ENCODE data around the gene TMEM131. TPM values are rescaled to one million over a fixed set of nuclear protein-coding genes. Genes with fewer than 3 reads are reported as not detected.

The TMEM131 gene
- total and polyA plus RNA-seq, 2 of the 8 experiments (the other 6 are each of a cell fraction or from before 2014, with no cell fraction given): 9.7 to 22.9 TPM

- TF ChIP-seq RBBP5 (IDR thresholded peaks at IDR 0.05; ENCODE audit: borderline replicate concordance, low read depth, low read length) (no peak), SP4 (IDR thresholded peaks at IDR 0.05; ENCODE audit: low read length) (no peak), TEAD4 (IDR thresholded peaks at IDR 0.05; ENCODE audit: low read depth, low read length) (no peak), CREB1 (IDR thresholded peaks at IDR 0.05) (no peak), CTBP2 (IDR thresholded peaks at IDR 0.05; ENCODE audit: borderline replicate concordance, insufficient read depth, insufficient read length, low read length) (no peak)
- Histone ChIP-seq H3K4me1 (replicated peaks in 1 of 4; ENCODE audit: control insufficient read depth in 3 of 4, insufficient read depth in 4 of 4, low read length in 3 of 4) (peaks cover 0 to 3% (median 0%) of the 10 kb centered on the region in 4 experiments; a peak in 1 of 7 replicates), H2AK5ac (ENCODE audit: low read depth, low read length) (no peak overlapping the region), H3K4me3 (ENCODE audit: extremely low read depth in 1 of 4, insufficient read depth in 2 of 4, low read depth in 3 of 4, low read length in 4 of 4) (no peak overlapping the region), H3K4ac (replicated peaks; ENCODE audit: insufficient read length, low read depth, low read length) (no peak overlapping the region), H2BK12ac (ENCODE audit: low read depth, low read length) (no peak overlapping the region), H3K4me2 (ENCODE audit: insufficient read depth in 1 of 2, low read depth in 2 of 2, low read length in 2 of 2) (no peak overlapping the region), H2BK15ac (ENCODE audit: low read length) (no peak overlapping the region), H3K18ac (ENCODE audit: extremely low read depth, low read length) (no peak overlapping the region), H3K79me2 (ENCODE audit: control insufficient read depth in 1 of 2, insufficient read depth in 2 of 2, low read length in 2 of 2) (no peaks in the 10 kb centered on the region), H3K9me3 (ENCODE audit: insufficient read depth in 2 of 2, low read depth in 1 of 2, low read length in 1 of 2) (0 out of 4 replicates have a peak, but pooled peaks cover 0 to 6% of the 10 kb centered on the region in 2 experiments), H2BK20ac (ENCODE audit: low read length) (no peak overlapping the region), H3K23ac (ENCODE audit: insufficient read length) (no peak overlapping the region), H3K56ac (replicated peaks; ENCODE audit: insufficient read length, low read depth, low read length) (no peak overlapping the region), H2AFZ (ENCODE audit: low read length) (no peak overlapping the region), H2BK5ac (ENCODE audit: low read depth, low read length) (no peak overlapping the region), H3K23me2 (ENCODE audit: low read depth, low read length) (no peaks in the 10 kb centered on the region), H4K20me1 (replicated peaks in 1 of 2; ENCODE audit: control insufficient read depth in 1 of 2, insufficient read depth in 2 of 2, low read length in 2 of 2) (no peaks in the 10 kb centered on the region), H4K5ac (ENCODE audit: insufficient read length, low read depth, low read length) (no peak overlapping the region), H4K91ac (replicated peaks; ENCODE audit: insufficient read length, low read length) (no peak overlapping the region), H3K27me3 (replicated peaks in 1 of 4; ENCODE audit: control insufficient read depth in 3 of 4, extremely low read depth in 1 of 4, insufficient read depth in 3 of 4, low read length in 3 of 4) (no peaks in the 10 kb centered on the region), H3K27ac (ENCODE audit: low read depth, low read length) (no peak overlapping the region), H4K8ac (ENCODE audit: extremely low read depth, insufficient read depth, low read length) (no peak overlapping the region), H3K9ac (replicated peaks in 1 of 4; ENCODE audit: extremely low read depth in 1 of 4, low read depth in 3 of 4, low read length in 3 of 4) (no peak overlapping the region), H3K79me1 (ENCODE audit: low read depth, low read length) (no peaks in the 10 kb centered on the region), H3K14ac (ENCODE audit: insufficient read length) (no peak overlapping the region), H2BK120ac (replicated peaks; ENCODE audit: low read depth, low read length) (no peak overlapping the region), H3K36me3 (ENCODE audit: control insufficient read depth in 2 of 4, insufficient read depth in 4 of 4, low read length in 3 of 4) (no peaks in the 10 kb centered on the region)
- peak in 1 of 2 experiments; percentile 38 for DNase-seq (ENCODE audit: low read depth in 1 of 2, low spot score in 2 of 2)
- 81% methylated on average over 4 of the region's 4 CpGs; no CpG with 5 or more reads in 1 of the 2 experiments for WGBS, 2 experiments (ENCODE audit: extremely low coverage in 1 of 2, insufficient coverage in 1 of 2, insufficient read length in 1 of 2, insufficient replicate concordance in 2 of 2, low coverage in 1 of 2, low lambda C conversion rate in 2 of 2, missing lambda C conversion rate in 1 of 2)
- FAIRE-seq: no peak
- POLR2A ChIA-PET (ENCODE audit: partially characterized antibody): no interaction called here
- CTCF ChIA-PET (ENCODE audit: partially characterized antibody): interaction anchor here (0.8 to 1.8 kb wide), 5 partner anchors 9 to 71 kb away, joined by 3 to 5 read pairs (median 4); no protein-coding TSS in a partner anchor
Measured at GRCh38 chr2:98028101-98028561, 32.4 kb upstream of the TMEM131 start.

All from H1 (cell line).